HL-60/S4 treated with phorbol 12-myristate 13-acetate at 8.2 ng/mL for 4 days and 3 days (cell line): ENCODE measurements around the gene CCT6A.
"Not testable (repeated sequence)": the region's sequence is repeated elsewhere in the genome, so short reads cannot be mapped to it uniquely, and the experiment has no call there.

Experiments
- in situ Hi-C: fragments of 300-500 bp; cut with MboI; formaldehyde crosslinking; loops from 2 replicates; pipeline ENCODE4 v1.15.0; 2022; ENCODE audit warnings: low sequenced_read_pairs

Gene CCT6A

GRCh38 chr7:56097700-56098099 lies 46.1 kb downstream of the CCT6A start:
- in situ Hi-C loops, result no loop called here

GRCh38 chr7:56098187-56099008 lies 46.8 kb downstream of the CCT6A start:
- in situ Hi-C loops, result not testable (repeated sequence)

- in situ Hi-C loops, result no loop called here
These were observed 48.1 kb downstream of the CCT6A start for GRCh38 chr7:56099653-56100052.

- in situ Hi-C loops, result not testable (repeated sequence)
These were observed 52.6 kb downstream of the CCT6A start for GRCh38 chr7:56104138-56104537.

- in situ Hi-C loops, result no loop called here
These were observed 53.9 kb downstream of the CCT6A start for GRCh38 chr7:56105508-56105907.

GRCh38 chr7:56106108-56107073 lies 54.8 kb downstream of the CCT6A start, which contains the start of gene CHCHD2:
TSS of gene CHCHD2 (minus strand) at chr7:56106476. CDS start at chr7:56106413, 63 bp downstream.
- in situ Hi-C loops, result no loop called here

- in situ Hi-C loops, result no loop called here
These were observed 56.3 kb downstream of the CCT6A start for GRCh38 chr7:56107954-56108258.

- in situ Hi-C loops, result no loop called here
These were observed 59.0 kb downstream of the CCT6A start for GRCh38 chr7:56110611-56111010.

- in situ Hi-C loops, result not testable (repeated sequence)
These were observed 60.7 kb downstream of the CCT6A start for GRCh38 chr7:56112244-56112643.
